Peyer's patch (tissue), 4 donors: Measurements from ENCODE around the gene GNB5.
A peak's percentile ranks its signal among the peaks of the same experiment; 100 is the strongest.

Source experiments
- CTCF ChIP-seq, 6 experiments: fragments of 450-650 bp in 4 of 6; fragments of 200-600 bp in 2 of 6; sonication (generic) in 1 of 6; IDR thresholded peaks; one replicate each; pipeline ENCODE4 v1.5.1; 2017 to 2019; ENCODE audit warnings: antibody characterized with exemption in 6 of 6, mild to moderate bottlenecking in 3 of 6, moderate library complexity in 1 of 6
- POLR2A ChIP-seq, 2 donors: fragments of 450-650 bp; IDR thresholded peaks; one replicate each; pipeline ENCODE4 v1.5.1; 2017; ENCODE audit warnings: antibody characterized with exemption in 2 of 2, mild to moderate bottlenecking in 2 of 2, moderate library complexity in 2 of 2

GRCh38 chr15:52071570-52071969, 119.6 kb downstream of the GNB5 start:
- TF ChIP-seq POLR2A (IDR thresholded peaks at IDR 0.05), result peak in 1 of 2 donors; percentile 52
- peak in 1 of 6 experiments; percentile 16 for TF ChIP-seq CTCF (IDR thresholded peaks at IDR 0.05)
